ENCODE measurements around the gene PRDM5.

PRDM5 gene

GRCh38 chr4:120815361-120815760, 107.2 kb downstream of the PRDM5 start:
- DNase-seq = no peak

GRCh38 chr4:120814886-120815285, 107.6 kb downstream of the PRDM5 start:
- DNase-seq = no peak

GRCh38 chr4:120812216-120812615, 110.3 kb downstream of the PRDM5 start:
- no peak for DNase-seq

DNA sequence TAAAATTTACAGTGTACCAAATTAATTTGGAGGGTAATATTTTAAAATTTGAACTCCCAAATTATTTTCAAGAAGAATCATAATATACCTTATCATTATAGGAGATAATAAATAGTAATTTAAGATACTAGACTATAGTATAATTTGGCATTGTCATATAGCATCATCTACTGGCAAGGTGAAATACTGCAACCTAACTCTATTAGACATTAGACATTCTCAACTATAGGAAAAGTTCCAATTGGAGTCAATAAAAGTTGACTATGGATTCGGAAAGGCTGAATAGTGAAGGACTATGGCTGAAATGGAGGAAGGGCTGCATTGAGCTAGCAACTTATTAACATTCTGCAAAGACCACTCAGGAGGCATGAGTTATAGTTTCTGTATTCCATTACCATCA, 113.0 kb downstream of the PRDM5 start:
- peak; percentile 11 for DNase-seq

- no peak for DNase-seq
Observed at GRCh38 chr4:120808475-120809141, 113.9 kb downstream of the PRDM5 start.

GRCh38 chr4:120801137-120801758, 121.3 kb downstream of the PRDM5 start:
- no peak for DNase-seq

DNA sequence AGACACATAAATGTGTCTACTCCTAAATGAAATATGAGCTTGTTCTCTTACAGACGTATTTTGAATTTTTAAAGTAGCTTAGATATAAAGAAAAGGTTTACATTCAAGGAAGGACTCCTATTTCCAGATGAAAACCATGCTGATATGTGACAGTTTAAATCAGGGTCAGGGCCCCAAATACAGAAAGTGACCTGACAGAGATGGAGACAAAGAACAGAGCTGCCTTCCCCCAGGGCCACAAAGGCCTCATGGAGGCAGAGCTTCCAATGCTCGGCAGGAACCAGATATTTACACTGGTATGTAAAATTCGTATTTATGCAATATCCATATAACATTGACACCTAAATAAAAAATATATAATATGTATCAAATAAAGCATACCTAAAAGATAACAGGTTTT, 124.0 kb downstream of the PRDM5 start:
- DNase-seq = no peak

- DNase-seq = no peak
Observed at GRCh38 chr4:120796271-120796670, 126.3 kb downstream of the PRDM5 start.

- DNase-seq = no peak
Observed at GRCh38 chr4:120785202-120785601, 137.3 kb downstream of the PRDM5 start.

DNA sequence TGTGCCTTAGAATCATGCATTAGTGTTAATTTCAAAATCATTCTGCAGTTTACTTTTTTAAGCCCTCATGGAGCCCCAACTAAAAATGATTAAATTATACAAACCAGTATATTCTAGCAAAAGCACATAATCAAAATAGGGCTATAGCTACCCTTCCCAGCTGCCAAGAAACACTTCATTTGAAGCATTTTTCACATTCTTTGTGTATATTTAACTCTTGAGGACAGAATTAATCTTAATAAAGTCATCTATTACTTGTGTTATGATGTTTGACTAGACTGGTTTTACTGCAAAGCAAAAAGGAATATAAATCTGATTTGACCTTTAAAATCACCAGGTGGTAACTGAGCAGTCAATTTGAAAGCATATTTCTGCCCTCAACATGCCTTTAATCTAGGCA, 145.1 kb downstream of the PRDM5 start:
- DNase-seq = no peak

GRCh38 chr4:120775431-120775830, 147.1 kb downstream of the PRDM5 start:
- DNase-seq = no peak

DNA sequence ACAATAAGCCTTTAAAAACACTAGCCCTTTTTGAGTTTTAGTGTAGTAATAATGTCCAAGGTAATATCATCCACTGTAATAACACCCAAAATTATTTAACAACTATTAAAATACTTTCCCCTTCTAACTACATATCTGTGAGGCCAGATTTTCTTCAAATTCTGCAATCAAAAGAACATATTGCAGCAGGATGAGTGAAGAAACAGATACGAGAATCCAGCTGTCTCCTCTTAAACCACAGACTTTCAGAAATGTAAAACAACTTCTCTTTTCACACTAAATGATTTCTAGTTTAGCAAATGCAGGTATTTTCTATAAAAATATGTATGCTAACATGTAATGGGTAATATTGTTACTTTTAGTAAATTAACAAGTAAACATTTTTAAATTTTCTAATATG, 148.9 kb downstream of the PRDM5 start:
- DNase-seq = peak; percentile 77

GRCh38 chr4:120771907-120772306, 150.6 kb downstream of the PRDM5 start:
- DNase-seq = no peak

GRCh38 chr4:120770897-120771296, 151.6 kb downstream of the PRDM5 start:
- DNase-seq = no peak

GRCh38 chr4:120769227-120769626, 153.3 kb downstream of the PRDM5 start:
- DNase-seq = no peak

- DNase-seq = no peak
Observed at GRCh38 chr4:120765260-120765680, 157.3 kb downstream of the PRDM5 start.

GRCh38 chr4:120763650-120764049, 158.9 kb downstream of the PRDM5 start:
- DNase-seq = no peak

- DNase-seq = no peak
Observed at GRCh38 chr4:120761070-120761469, 161.5 kb downstream of the PRDM5 start.

GRCh38 chr4:120760047-120760446, 162.5 kb downstream of the PRDM5 start:
- DNase-seq = no peak

DNA sequence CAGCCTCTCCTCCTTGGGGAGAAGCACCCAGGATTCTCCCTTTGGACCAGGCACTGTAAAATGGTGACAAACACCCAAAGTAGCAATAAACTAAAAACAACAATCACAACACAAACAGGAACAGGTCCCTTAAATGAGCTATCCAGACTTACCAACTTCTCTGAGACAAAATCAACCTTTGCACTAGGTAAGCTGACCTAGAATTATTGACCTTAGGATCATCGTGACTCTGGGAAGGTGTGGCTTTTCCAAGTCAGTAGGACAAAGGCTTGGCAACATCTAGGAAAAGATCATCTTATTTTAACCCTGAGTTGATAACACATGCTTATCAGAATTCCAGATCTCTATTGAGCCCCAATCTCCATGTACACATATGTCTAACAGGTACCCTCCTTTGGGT, 166.7 kb downstream of the PRDM5 start:
- no peak for DNase-seq

DNA sequence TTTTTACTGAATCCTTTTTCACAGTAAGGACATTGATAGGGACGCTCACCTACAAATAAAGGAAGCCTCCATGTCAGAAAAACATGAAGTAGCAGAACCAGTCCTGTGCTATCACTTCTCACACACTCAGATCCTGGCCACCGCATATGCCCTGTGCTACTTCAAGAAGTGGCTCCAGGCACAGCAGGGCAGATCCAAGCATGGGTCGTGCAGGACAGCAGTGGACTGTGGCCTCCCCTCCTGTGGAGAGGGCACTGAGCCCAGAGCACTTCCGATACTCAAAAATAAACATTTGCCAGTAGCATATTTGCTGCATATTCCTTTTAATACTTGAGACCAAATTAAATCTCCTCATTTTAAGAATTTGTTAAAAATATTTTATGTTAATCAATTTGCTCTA, 167.9 kb downstream of the PRDM5 start:
- DNase-seq = no peak

GRCh38 chr4:120753854-120754253, 168.7 kb downstream of the PRDM5 start:
- DNase-seq = peak; percentile 20

DNA sequence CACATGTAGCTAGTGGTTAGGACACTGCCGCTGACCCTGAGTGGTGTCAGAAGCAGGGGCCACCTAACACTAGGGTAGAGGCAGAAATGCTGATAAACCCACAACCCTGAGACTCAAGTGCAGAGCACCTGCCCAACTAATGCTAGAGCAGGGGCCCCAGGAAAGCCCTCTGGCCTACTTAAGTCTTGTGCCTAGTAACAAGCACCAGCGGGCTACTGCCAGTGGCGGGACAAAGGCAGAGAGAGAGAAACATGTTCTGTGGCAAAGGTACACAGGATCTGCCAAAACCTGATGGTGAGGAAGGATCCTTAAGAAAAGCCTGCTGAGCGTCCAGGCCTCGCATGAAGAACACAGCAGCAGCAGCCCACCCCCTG, 172.4 kb downstream of the PRDM5 start:
- DNase-seq = no peak

GRCh38 chr4:120749445-120750151, 172.9 kb downstream of the PRDM5 start:
- DNase-seq = no peak
